Erythroblast (primary cell): ENCODE measurements around the gene CA11.

Experiments
- GATA1 ChIP-seq: IDR thresholded peaks from 2 replicates; pipeline ENCODE4 v1.6.1; 2011; ENCODE audit warnings: low read depth, mild to moderate bottlenecking, control low read depth, low read length, moderate library complexity
- POLR2A ChIP-seq: IDR thresholded peaks from 2 replicates; pipeline ENCODE4 v1.6.1; 2011; ENCODE audit warnings: mild to moderate bottlenecking, low read length

DNA sequence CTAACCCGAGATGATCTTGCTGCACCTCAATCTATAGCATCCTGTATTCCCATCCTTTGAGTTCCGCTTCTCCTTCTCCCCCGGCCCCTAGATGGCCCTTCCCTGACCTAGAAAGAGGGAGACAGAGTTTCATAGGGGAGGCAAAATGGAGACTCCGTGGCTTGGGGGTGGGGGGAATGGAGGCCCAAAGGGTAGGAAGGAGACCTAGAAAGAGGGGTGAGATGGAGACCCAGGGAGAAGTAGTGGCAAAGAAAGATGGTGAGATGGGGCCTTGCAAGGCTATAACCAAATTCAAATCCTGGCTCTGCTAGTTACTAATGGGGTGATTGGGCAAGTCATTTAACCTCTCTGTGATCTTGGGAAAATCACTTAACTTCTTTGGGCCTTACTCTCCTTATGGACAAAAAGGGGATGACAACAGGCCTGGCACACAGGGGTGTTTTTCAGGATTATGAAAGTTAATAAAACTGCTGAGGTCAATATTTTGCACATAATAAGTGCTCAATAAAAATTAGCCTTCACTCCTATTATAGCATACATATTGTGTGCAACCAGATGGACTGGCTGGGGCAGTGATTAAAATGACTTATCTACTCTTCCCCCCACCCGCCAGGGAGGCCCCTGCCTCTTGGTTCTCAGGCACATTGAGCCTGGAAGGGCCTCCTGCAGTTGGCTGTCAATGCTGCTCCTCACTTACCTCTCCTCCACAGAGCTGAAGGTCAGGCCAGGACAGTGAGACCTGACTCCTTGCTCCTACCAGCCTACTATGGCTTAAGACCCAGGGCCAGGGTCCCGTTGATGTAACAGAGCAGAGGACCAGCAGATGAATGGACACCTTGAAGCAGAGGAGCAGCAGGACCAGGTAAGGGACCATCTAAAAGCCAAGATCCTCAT, 26.0 kb downstream of the CA11 start:
- no peak for TF ChIP-seq POLR2A
- no peak for TF ChIP-seq GATA1
